Right cardiac atrium (tissue), 5 donors: ENCODE measurements around the gene EYS. TPM values are rescaled to one million over a fixed set of nuclear protein-coding genes. Genes with fewer than 3 reads are reported as not detected.
"Not testable (repeated sequence)": the region's sequence is repeated elsewhere in the genome, so short reads cannot be mapped to it uniquely, and the experiment has no call there.

ENCODE experiments used
- ATAC-seq, 2 donors: fragments of 200-7000 bp; cut with Tn5 transposase; one replicate each; pipeline versions ENCODE4 v1.8.0 to v1.9.1; 2020; ENCODE audit warnings: moderate library complexity in 2 of 2, mild to moderate bottlenecking in 1 of 2
- DNase-seq, 3 donors: peaks; one replicate each; pipeline ENCODE4 v3.0.0-alpha.2; 2020
- H3K27ac ChIP-seq: one replicate; pipeline ENCODE4 v1.5.1; 2013; ENCODE audit warnings: mild to moderate bottlenecking, low read length, control low read depth, moderate library complexity
- H3K27me3 ChIP-seq: one replicate; pipeline ENCODE4 v1.6.1; 2013; ENCODE audit not compliant: control insufficient read depth, insufficient read depth
- H3K4me1 ChIP-seq: one replicate; pipeline ENCODE4 v1.6.1; 2013; ENCODE audit warnings: low read length; ENCODE audit not compliant: control insufficient read depth, insufficient read depth
- H3K4me3 ChIP-seq: one replicate; pipeline ENCODE4 v1.5.1; 2013; ENCODE audit warnings: low read length, control low read depth
- H3K9me3 ChIP-seq: one replicate; pipeline ENCODE4 v1.6.1; 2013; ENCODE audit warnings: low read length; ENCODE audit not compliant: control insufficient read depth
- WGBS: extraction: QIAGEN DNeasy Blood & Tissue Kit; methylation state at CpG from one replicate; pipeline ENCODE4 v1.1.7; 2013; 5-methylcytosine and 5-hydroxymethylcytosine counted together
- intact Hi-C, 4 donors: fragments of 100-400 bp; cut with DNase I; formaldehyde crosslinking; loops; one replicate each; pipeline versions ENCODE4 v1.11.0 to v1.14.0; 2022 to 2023
- polyA plus RNA-seq: library from polyadenylated mRNA; stranded (reverse); fragments of 200-250 nt; gene quantifications from one replicate; pipeline ENCODE4 v1.2.3, GENCODE V29; 2013
- total RNA-seq, 4 donors: library from RNA; stranded (reverse); fragmentation: NEBNext Ultra II Directional; extraction: Animal tissue kit (Norgen Biotek cat#: 25700); gene quantifications; one replicate each; pipeline ENCODE4 v1.2.1, GENCODE V29; 2021
- donor health status: healthy with polysubstance abuse.
- donor health status: DM: no; HTN: yes; CAD: no.
- donor health status: DM: no; HTN: no; CAD: no.
- donor health status: DM: no; HTN: yes; CAD: no; lungs with severe emphysema.
- donor health status: DM: yes; HTN: yes; CAD: no.

EYS gene
- total and polyA plus RNA-seq, 5 donors = 0.02 to 0.24 (median 0.06) TPM; not detected in 2

GRCh38 chr6:64243618-64244017, 1463.4 kb downstream of the EYS start:
- H3K27ac ChIP-seq = no peak overlapping the region
- H3K4me1 ChIP-seq = no peaks in the 10 kb centered on the region
- H3K9me3 ChIP-seq = no peaks in the 10 kb centered on the region
- ATAC-seq = no peak
- H3K4me3 ChIP-seq = no peak overlapping the region
- H3K27me3 ChIP-seq = no peaks in the 10 kb centered on the region
- intact Hi-C loops = no loop called here
- DNase-seq = no peak

- DNase-seq, H3K4me3 ChIP-seq, H3K9me3 ChIP-seq, intact Hi-C loops, H3K27me3 ChIP-seq, ATAC-seq, H3K27ac ChIP-seq, H3K4me1 ChIP-seq: not testable (repeated sequence)
- 86% methylated on average over 2 of the region's 2 CpGs for WGBS
These were observed 1468.1 kb downstream of the EYS start for GRCh38 chr6:64238908-64239307.

GRCh38 chr6:64238071-64238470, 1469.0 kb downstream of the EYS start:
- H3K4me3 ChIP-seq = no peak overlapping the region
- intact Hi-C loops = no loop called here
- DNase-seq (no peak), ATAC-seq (no peak)
- no peaks in the 10 kb centered on the region for H3K4me1 ChIP-seq
- no peaks in the 10 kb centered on the region for H3K27me3 ChIP-seq
- no peaks in the 10 kb centered on the region for H3K9me3 ChIP-seq
- H3K27ac ChIP-seq = no peak overlapping the region
- 83% methylated on average over 3 of the region's 3 CpGs for WGBS

- DNase-seq = no peak
- H3K27ac ChIP-seq = no peak overlapping the region
- 51% methylated on average over 3 of the region's 3 CpGs for WGBS
- H3K9me3 ChIP-seq = no peaks in the 10 kb centered on the region
- H3K4me3 ChIP-seq = no peak overlapping the region
- H3K4me1 ChIP-seq = no peaks in the 10 kb centered on the region
- no peaks in the 10 kb centered on the region for H3K27me3 ChIP-seq
- no peak for ATAC-seq
- intact Hi-C loops = no loop called here
These were observed 1473.3 kb downstream of the EYS start for GRCh38 chr6:64233746-64234145.

GRCh38 chr6:64231928-64232327, 1475.1 kb downstream of the EYS start:
- WGBS = 68% methylated on average over 4 of the region's 4 CpGs
- intact Hi-C loops = no loop called here
- H3K27ac ChIP-seq = no peak overlapping the region
- ATAC-seq (no peak), DNase-seq (no peak)
- H3K9me3 ChIP-seq = no peaks in the 10 kb centered on the region
- H3K4me3 ChIP-seq = no peak overlapping the region
- H3K27me3 ChIP-seq = no peaks in the 10 kb centered on the region
- H3K4me1 ChIP-seq = no peaks in the 10 kb centered on the region

- Histone ChIP-seq H3K4me1 (no peaks in the 10 kb centered on the region), H3K27ac (no peak overlapping the region), H3K9me3 (no peaks in the 10 kb centered on the region), H3K27me3 (no peaks in the 10 kb centered on the region), H3K4me3 (no peak overlapping the region)
- DNase-seq (no peak), ATAC-seq (no peak)
- WGBS = 77% methylated on average over 1 of the region's 1 CpG
- intact Hi-C loops = no loop called here
These were observed 1476.5 kb downstream of the EYS start for GRCh38 chr6:64230530-64230929.

- Histone ChIP-seq H3K9me3 (no peaks in the 10 kb centered on the region), H3K4me3 (no peak overlapping the region), H3K27me3 (no peaks in the 10 kb centered on the region), H3K27ac (no peak overlapping the region), H3K4me1 (no peaks in the 10 kb centered on the region)
- DNase-seq (no peak), ATAC-seq (no peak)
- WGBS = 86% methylated on average over 1 of the region's 1 CpG
- intact Hi-C loops = no loop called here
These were observed 1479.2 kb downstream of the EYS start for GRCh38 chr6:64227863-64228262.

- Histone ChIP-seq H3K27ac (no peak overlapping the region), H3K4me1 (no peaks in the 10 kb centered on the region), H3K4me3 (no peak overlapping the region), H3K27me3 (no peaks in the 10 kb centered on the region), H3K9me3 (no peaks in the 10 kb centered on the region)
- DNase-seq (no peak), ATAC-seq (no peak)
- intact Hi-C loops = no loop called here
These were observed 1481.5 kb downstream of the EYS start for GRCh38 chr6:64225503-64225902.

- intact Hi-C loops = no loop called here
- Histone ChIP-seq H3K4me1 (no peaks in the 10 kb centered on the region), H3K27me3 (no peaks in the 10 kb centered on the region), H3K9me3 (no peaks in the 10 kb centered on the region), H3K4me3 (no peak overlapping the region), H3K27ac (no peak overlapping the region)
- 40% methylated on average over 1 of the region's 1 CpG for WGBS
- ATAC-seq (peak; percentile 57 to 70), DNase-seq (peak; percentile 58 to 76 (median 72))
These were observed 1482.2 kb downstream of the EYS start for GRCh38 chr6:64224819-64225218.

- Histone ChIP-seq H3K9me3 (no peaks in the 10 kb centered on the region), H3K27me3 (no peaks in the 10 kb centered on the region), H3K27ac (no peak overlapping the region), H3K4me3 (no peak overlapping the region), H3K4me1 (no peaks in the 10 kb centered on the region)
- no peak for DNase-seq
- WGBS = 59% methylated on average over 3 of the region's 3 CpGs
- intact Hi-C loops = no loop called here
- no peak for ATAC-seq
These were observed 1485.2 kb downstream of the EYS start for GRCh38 chr6:64221776-64222175.

- Histone ChIP-seq H3K4me3 (no peak overlapping the region), H3K27ac (no peak overlapping the region), H3K9me3 (no peaks in the 10 kb centered on the region), H3K4me1 (no peaks in the 10 kb centered on the region), H3K27me3 (no peaks in the 10 kb centered on the region)
- DNase-seq (no peak), ATAC-seq (no peak)
- 81% methylated on average over 1 of the region's 1 CpG for WGBS
- intact Hi-C loops = no loop called here
These were observed 1486.2 kb downstream of the EYS start for GRCh38 chr6:64220801-64221200.
